Measurements from ENCODE around the gene P4HB. TPM values are rescaled to one million over a fixed set of nuclear protein-coding genes. Genes with fewer than 3 reads are reported as not detected.
"Not testable (repeated sequence)": the region's sequence is repeated elsewhere in the genome, so short reads cannot be mapped to it uniquely, and the experiment has no call there.

P4HB gene
- polyA plus RNA-seq, 3 donors from 2014 or later = 365 to 534 (median 475) TPM

- Mint-ChIP-seq H3K4me1 (no peaks in the 10 kb centered on the region), H3K4me3 (no peak overlapping the region), H3K9me3 (no peaks in the 10 kb centered on the region), H3K27ac (no peak overlapping the region), H3K36me3 (peaks cover 0 to 4% (median 0%) of the 10 kb centered on the region in 3 donors), H3K27me3 (ENCODE audit: low read depth in 3 of 3) (peaks cover 0 to 3% (median 0%) of the 10 kb centered on the region in 3 donors)
- no peak for DNase-seq
Observed at GRCh38 chr17:81843713-81844326, 16.5 kb downstream of the P4HB start.

GRCh38 chr17:81842725-81843504, 17.4 kb downstream of the P4HB start:
- H3K9me3 Mint-ChIP-seq = no peaks in the 10 kb centered on the region
- no peaks in the 10 kb centered on the region for H3K4me1 Mint-ChIP-seq
- H3K4me3 Mint-ChIP-seq = no peak overlapping the region
- peaks cover 0 to 4% (median 0%) of the 10 kb centered on the region in 3 donors for H3K36me3 Mint-ChIP-seq
- DNase-seq = no peak
- no peak overlapping the region for H3K27ac Mint-ChIP-seq
- H3K27me3 Mint-ChIP-seq (ENCODE audit: low read depth in 3 of 3) = peaks cover 0 to 3% (median 0%) of the 10 kb centered on the region in 3 donors

GRCh38 chr17:81842378-81842724, 18.0 kb downstream of the P4HB start:
- Mint-ChIP-seq H3K9me3 (no peaks in the 10 kb centered on the region), H3K4me1 (no peaks in the 10 kb centered on the region), H3K27ac (peak overlapping the region in 1 of 6 donors; percentile 22), H3K36me3 (peaks cover 0 to 4% (median 0%) of the 10 kb centered on the region in 3 donors), H3K27me3 (ENCODE audit: low read depth in 3 of 3) (peaks cover 0 to 3% (median 0%) of the 10 kb centered on the region in 3 donors), H3K4me3 (no peak overlapping the region)
- no peak for DNase-seq

GRCh38 chr17:81841866-81842265, 18.5 kb downstream of the P4HB start:
- DNase-seq = no peak
- Mint-ChIP-seq H3K27ac (no peak overlapping the region), H3K4me1 (no peaks in the 10 kb centered on the region), H3K4me3 (no peak overlapping the region), H3K36me3 (peaks cover 0 to 4% (median 0%) of the 10 kb centered on the region in 3 donors), H3K9me3 (no peaks in the 10 kb centered on the region), H3K27me3 (ENCODE audit: low read depth in 3 of 3) (peaks cover 0 to 3% (median 0%) of the 10 kb centered on the region in 3 donors)

- no peak overlapping the region for H3K27ac Mint-ChIP-seq
Observed at GRCh38 chr17:81840826-81841778, 19.2 kb downstream of the P4HB start.

GRCh38 chr17:81840059-81840458, 20.3 kb downstream of the P4HB start:
- not testable (repeated sequence) for H3K9me3 Mint-ChIP-seq

More at GRCh38 chr17:81840826-81841778, 19.2 kb downstream of the P4HB start:
- Mint-ChIP-seq H3K9me3 (no peaks in the 10 kb centered on the region), H3K4me3 (no peak overlapping the region), H3K27me3 (ENCODE audit: low read depth in 3 of 3) (peaks cover 0 to 3% (median 0%) of the 10 kb centered on the region in 3 donors), H3K4me1 (no peaks in the 10 kb centered on the region), H3K36me3 (peaks cover 0 to 4% (median 0%) of the 10 kb centered on the region in 3 donors)
- no peak for DNase-seq

GRCh38 chr17:81839301-81839700, 21.0 kb downstream of the P4HB start:
- H3K4me3 Mint-ChIP-seq = no peak overlapping the region
- peaks cover 0 to 3% (median 2%) of the 10 kb centered on the region in 3 donors for H3K27me3 Mint-ChIP-seq (ENCODE audit: low read depth in 3 of 3)
- H3K36me3 Mint-ChIP-seq = peaks cover 0 to 4% (median 0%) of the 10 kb centered on the region in 3 donors
- H3K4me1 Mint-ChIP-seq = no peaks in the 10 kb centered on the region
- DNase-seq = no peak
- no peak overlapping the region for H3K27ac Mint-ChIP-seq
- no peaks in the 10 kb centered on the region for H3K9me3 Mint-ChIP-seq

More at GRCh38 chr17:81840059-81840458, 20.3 kb downstream of the P4HB start:
- not testable (repeated sequence) for H3K36me3 Mint-ChIP-seq; H3K27ac Mint-ChIP-seq; H3K4me1 Mint-ChIP-seq; DNase-seq; H3K27me3 Mint-ChIP-seq (ENCODE audit: low read depth in 3 of 3); H3K4me3 Mint-ChIP-seq

- peaks cover 0 to under 1% of the 10 kb centered on the region in 2 donors for H3K4me1 Mint-ChIP-seq
- no peaks in the 10 kb centered on the region for H3K9me3 Mint-ChIP-seq
- no peak overlapping the region for H3K4me3 Mint-ChIP-seq
- DNase-seq = no peak
- peaks cover 0 to 4% (median 2%) of the 10 kb centered on the region in 3 donors for H3K27me3 Mint-ChIP-seq (ENCODE audit: low read depth in 3 of 3)
- H3K27ac Mint-ChIP-seq = no peak overlapping the region
- H3K36me3 Mint-ChIP-seq = peaks cover 0 to 4% (median 0%) of the 10 kb centered on the region in 3 donors
Observed at GRCh38 chr17:81838753-81839255, 21.5 kb downstream of the P4HB start.

- Mint-ChIP-seq H3K27ac (no peak overlapping the region), H3K4me3 (no peak overlapping the region), H3K27me3 (ENCODE audit: low read depth in 3 of 3) (peaks cover 0 to 7% (median 2%) of the 10 kb centered on the region in 3 donors), H3K4me1 (peaks cover under 1 to 3% of the 10 kb centered on the region in 2 donors), H3K36me3 (no peaks in the 10 kb centered on the region), H3K9me3 (no peaks in the 10 kb centered on the region)
- no peak for DNase-seq
Observed at GRCh38 chr17:81837641-81838040, 22.7 kb downstream of the P4HB start.

- Mint-ChIP-seq H3K36me3 (no peaks in the 10 kb centered on the region), H3K27me3 (ENCODE audit: low read depth in 3 of 3) (peaks cover 4 to 14% (median 9%) of the 10 kb centered on the region in 3 donors), H3K27ac (peak within 1 kb of the TSS; percentile 75 to 91 (median 84)), H3K4me3 (peak within 1 kb of the TSS; percentile 74 to 81 (median 80)), H3K9me3 (no peaks in the 10 kb centered on the region), H3K4me1 (peaks cover 16 to 19% of the 10 kb centered on the region in 2 donors)
- DNase-seq = no peak
Observed at GRCh38 chr17:81834831-81835267, 25.5 kb downstream of the P4HB start, which contains the start of gene PPP1R27. TSS of gene PPP1R27 (minus strand) at chr17:81835050. CDS start at chr17:81834953, 97 bp downstream.

GRCh38 chr17:81833921-81834830, 26.2 kb downstream of the P4HB start:
- peak overlapping the region; percentile 74 to 81 (median 80) for H3K4me3 Mint-ChIP-seq

GRCh38 chr17:81833160-81833920, 27.0 kb downstream of the P4HB start, which contains the start of gene MCRIP1:
TSS of gene MCRIP1 (minus strand) at chr17:81833291. CDS start at chr17:81824506, 8,785 bp downstream.
- Mint-ChIP-seq H3K27ac (peak within 1 kb of the TSS; percentile 91 to 98 (median 94)), H3K36me3 (no peaks in the 10 kb centered on the region), H3K4me1 (peaks cover 20 to 28% of the 10 kb centered on the region in 2 donors), H3K4me3 (peak within 1 kb of the TSS; percentile 86 to 93 (median 92)), H3K27me3 (ENCODE audit: low read depth in 3 of 3) (peaks cover 6 to 14% (median 9%) of the 10 kb centered on the region in 3 donors), H3K9me3 (no peaks in the 10 kb centered on the region)
- peak; percentile 93 for DNase-seq

More at GRCh38 chr17:81833921-81834830, 26.2 kb downstream of the P4HB start:
- Mint-ChIP-seq H3K36me3 (no peaks in the 10 kb centered on the region), H3K27me3 (ENCODE audit: low read depth in 3 of 3) (peaks cover 6 to 14% (median 9%) of the 10 kb centered on the region in 3 donors), H3K9me3 (no peaks in the 10 kb centered on the region), H3K27ac (peak overlapping the region; percentile 75 to 91 (median 84)), H3K4me1 (peaks cover 16 to 25% of the 10 kb centered on the region in 2 donors)
- DNase-seq = peak in 1 of 3 donors; percentile 15

Data from immature natural killer cell (primary cell).